ENCODE results near the gene LRIG2.

Gene LRIG2

DNA sequence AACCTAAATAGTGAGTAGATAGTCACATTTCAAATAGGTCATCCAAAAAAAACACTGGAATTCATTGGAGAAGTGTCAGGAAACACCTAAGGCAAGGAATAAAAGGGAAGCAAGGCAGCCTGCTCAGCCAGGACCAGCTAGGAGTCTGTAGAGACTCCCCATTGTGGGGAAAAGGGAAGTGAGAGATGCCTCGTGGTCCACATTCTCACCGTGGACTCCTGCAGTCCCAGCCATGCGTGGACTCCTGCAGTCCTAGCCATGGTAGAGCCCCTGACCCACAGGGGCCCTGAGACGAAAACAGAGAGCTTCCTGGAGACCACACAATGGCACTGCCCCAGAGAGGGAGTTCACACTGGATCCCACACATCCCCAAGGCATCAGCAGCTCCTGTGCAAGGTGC, 97.5 kb downstream of the LRIG2 start (continued):
- TF ChIP-seq ZSCAN5A (tag by site-specific recombination; IDR thresholded peaks at IDR 0.05) (no peak), MZF1 (tag by site-specific recombination; IDR thresholded peaks at IDR 0.05; ENCODE audit: borderline replicate concordance) (no peak), ZBTB8A (tag by site-specific recombination; IDR thresholded peaks at IDR 0.05) (no peak), ZNF473 (tag by site-specific recombination; IDR thresholded peaks at IDR 0.05) (no peak), ZNF202 (tag by site-specific recombination; IDR thresholded peaks at IDR 0.05; ENCODE audit: borderline replicate concordance) (no peak), ZFP37 (tag by site-specific recombination; IDR thresholded peaks at IDR 0.05) (no peak)
- TF ChIP-seq, protein P1, sequence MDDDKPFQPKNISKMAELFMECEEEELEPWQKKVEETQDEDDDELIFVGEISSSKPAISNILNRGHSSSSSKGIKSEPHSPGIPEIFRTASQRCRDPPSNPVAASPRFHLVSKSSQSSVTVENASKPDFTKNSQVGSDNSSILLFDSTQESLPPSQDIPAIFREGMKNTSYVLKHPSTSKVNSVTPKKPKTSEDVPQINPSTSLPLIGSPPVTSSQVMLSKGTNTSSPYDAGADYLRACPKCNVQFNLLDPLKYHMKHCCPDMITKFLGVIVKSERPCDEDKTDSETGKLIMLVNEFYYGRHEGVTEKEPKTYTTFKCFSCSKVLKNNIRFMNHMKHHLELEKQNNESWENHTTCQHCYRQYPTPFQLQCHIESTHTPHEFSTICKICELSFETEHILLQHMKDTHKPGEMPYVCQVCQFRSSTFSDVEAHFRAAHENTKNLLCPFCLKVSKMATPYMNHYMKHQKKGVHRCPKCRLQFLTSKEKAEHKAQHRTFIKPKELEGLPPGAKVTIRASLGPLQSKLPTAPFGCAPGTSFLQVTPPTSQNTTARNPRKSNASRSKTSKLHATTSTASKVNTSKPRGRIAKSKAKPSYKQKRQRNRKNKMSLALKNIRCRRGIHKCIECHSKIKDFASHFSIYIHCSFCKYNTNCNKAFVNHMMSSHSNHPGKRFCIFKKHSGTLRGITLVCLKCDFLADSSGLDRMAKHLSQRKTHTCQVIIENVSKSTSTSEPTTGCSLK (tag by site-specific recombination; IDR thresholded peaks at IDR 0.05) = no peak
- TF ChIP-seq, protein P2, sequence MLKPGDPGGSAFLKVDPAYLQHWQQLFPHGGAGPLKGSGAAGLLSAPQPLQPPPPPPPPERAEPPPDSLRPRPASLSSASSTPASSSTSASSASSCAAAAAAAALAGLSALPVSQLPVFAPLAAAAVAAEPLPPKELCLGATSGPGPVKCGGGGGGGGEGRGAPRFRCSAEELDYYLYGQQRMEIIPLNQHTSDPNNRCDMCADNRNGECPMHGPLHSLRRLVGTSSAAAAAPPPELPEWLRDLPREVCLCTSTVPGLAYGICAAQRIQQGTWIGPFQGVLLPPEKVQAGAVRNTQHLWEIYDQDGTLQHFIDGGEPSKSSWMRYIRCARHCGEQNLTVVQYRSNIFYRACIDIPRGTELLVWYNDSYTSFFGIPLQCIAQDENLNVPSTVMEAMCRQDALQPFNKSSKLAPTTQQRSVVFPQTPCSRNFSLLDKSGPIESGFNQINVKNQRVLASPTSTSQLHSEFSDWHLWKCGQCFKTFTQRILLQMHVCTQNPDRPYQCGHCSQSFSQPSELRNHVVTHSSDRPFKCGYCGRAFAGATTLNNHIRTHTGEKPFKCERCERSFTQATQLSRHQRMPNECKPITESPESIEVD (tag by site-specific recombination; IDR thresholded peaks at IDR 0.05) = no peak
- TF ChIP-seq, protein P3, sequence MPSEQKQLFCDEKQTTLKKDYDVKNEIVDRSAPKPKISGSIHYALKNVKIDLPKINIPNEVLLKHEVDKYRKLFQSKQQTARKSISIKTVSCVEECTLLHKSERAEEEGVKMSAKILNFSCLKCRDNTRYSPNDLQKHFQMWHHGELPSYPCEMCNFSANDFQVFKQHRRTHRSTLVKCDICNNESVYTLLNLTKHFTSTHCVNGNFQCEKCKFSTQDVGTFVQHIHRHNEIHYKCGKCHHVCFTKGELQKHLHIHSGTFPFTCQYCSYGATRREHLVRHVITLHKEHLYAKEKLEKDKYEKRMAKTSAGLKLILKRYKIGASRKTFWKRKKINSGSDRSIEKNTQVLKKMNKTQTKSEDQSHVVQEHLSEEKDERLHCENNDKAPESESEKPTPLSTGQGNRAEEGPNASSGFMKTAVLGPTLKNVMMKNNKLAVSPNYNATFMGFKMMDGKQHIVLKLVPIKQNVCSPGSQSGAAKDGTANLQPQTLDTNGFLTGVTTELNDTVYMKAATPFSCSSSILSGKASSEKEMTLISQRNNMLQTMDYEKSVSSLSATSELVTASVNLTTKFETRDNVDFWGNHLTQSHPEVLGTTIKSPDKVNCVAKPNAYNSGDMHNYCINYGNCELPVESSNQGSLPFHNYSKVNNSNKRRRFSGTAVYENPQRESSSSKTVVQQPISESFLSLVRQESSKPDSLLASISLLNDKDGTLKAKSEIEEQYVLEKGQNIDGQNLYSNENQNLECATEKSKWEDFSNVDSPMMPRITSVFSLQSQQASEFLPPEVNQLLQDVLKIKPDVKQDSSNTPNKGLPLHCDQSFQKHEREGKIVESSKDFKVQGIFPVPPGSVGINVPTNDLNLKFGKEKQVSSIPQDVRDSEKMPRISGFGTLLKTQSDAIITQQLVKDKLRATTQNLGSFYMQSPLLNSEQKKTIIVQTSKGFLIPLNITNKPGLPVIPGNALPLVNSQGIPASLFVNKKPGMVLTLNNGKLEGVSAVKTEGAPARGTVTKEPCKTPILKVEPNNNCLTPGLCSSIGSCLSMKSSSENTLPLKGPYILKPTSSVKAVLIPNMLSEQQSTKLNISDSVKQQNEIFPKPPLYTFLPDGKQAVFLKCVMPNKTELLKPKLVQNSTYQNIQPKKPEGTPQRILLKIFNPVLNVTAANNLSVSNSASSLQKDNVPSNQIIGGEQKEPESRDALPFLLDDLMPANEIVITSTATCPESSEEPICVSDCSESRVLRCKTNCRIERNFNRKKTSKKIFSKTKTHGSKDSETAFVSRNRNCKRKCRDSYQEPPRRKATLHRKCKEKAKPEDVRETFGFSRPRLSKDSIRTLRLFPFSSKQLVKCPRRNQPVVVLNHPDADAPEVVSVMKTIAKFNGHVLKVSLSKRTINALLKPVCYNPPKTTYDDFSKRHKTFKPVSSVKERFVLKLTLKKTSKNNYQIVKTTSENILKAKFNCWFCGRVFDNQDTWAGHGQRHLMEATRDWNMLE (tag by site-specific recombination; conservative IDR thresholded peaks at IDR 0.05; ENCODE audit: low read depth) = no peak

- ChIA-PET CTCF (interaction anchor here (0.8 to 1.3 kb wide), 4 partner anchors 37 to 211 kb away, joined by 3 to 4 read pairs (median 4); partner anchors contain the start of gene LRIG2), POLR2A (no interaction called here)
- no peaks in the 10 kb centered on the region for H3K4me1 ChIP-seq (ENCODE audit: control insufficient read depth, insufficient read depth, low read length)
- TF ChIP-seq, protein P4, sequence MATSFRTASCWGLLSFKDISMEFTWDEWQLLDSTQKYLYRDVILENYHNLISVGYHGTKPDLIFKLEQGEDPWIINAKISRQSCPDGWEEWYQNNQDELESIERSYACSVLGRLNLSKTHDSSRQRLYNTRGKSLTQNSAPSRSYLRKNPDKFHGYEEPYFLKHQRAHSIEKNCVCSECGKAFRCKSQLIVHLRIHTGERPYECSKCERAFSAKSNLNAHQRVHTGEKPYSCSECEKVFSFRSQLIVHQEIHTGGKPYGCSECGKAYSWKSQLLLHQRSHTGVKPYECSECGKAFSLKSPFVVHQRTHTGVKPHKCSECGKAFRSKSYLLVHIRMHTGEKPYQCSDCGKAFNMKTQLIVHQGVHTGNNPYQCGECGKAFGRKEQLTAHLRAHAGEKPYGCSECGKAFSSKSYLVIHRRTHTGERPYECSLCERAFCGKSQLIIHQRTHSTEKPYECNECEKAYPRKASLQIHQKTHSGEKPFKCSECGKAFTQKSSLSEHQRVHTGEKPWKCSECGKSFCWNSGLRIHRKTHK (tag by site-specific recombination; IDR thresholded peaks at IDR 0.05) = no peak
- no peak for TF ChIP-seq ZNF624 (tag by site-specific recombination; IDR thresholded peaks at IDR 0.05)
- TF ChIP-seq MYNN (tag by site-specific recombination; IDR thresholded peaks at IDR 0.05; ENCODE audit: borderline replicate concordance) = no peak
- no peak for TF ChIP-seq ZNF366 (tag by site-specific recombination; conservative IDR thresholded peaks at IDR 0.05)
- H3K4me3 ChIP-seq (ENCODE audit: low read depth, low read length) = no peak overlapping the region
- no peaks in the 10 kb centered on the region for H3K36me3 ChIP-seq (ENCODE audit: control insufficient read depth in 2 of 2, insufficient read depth in 1 of 2, low read length in 2 of 2)
- H3K27ac ChIP-seq (ENCODE audit: extremely low read depth, low read depth, low read length) = no peak overlapping the region
- H3K9me3 ChIP-seq (ENCODE audit: control insufficient read depth, insufficient read depth, low read depth, low read length) = no peaks in the 10 kb centered on the region
Observed at GRCh38 chr1:113178106-113178505, 105.1 kb downstream of the LRIG2 start.

All from HEK293 (cell line).